Endometrial microvascular endothelial cells (primary cell): ENCODE data around the gene BEND7. TPM values are rescaled to one million over a fixed set of nuclear protein-coding genes. Genes with fewer than 3 reads are reported as not detected.

Experiments used
- in situ Hi-C: cut with HindIII; loops from 2 replicates; pipeline ENCODE4 v1.10.0; 2017; ENCODE audit warnings: low sequenced_read_pairs, low pct_unique_long_range_greater_than_20kb; ENCODE audit errors: inconsistent ontology term
- total RNA-seq: library from RNA; depleted of rRNA; stranded (reverse); fragments of >200 nt; gene quantifications from one replicate; pipeline ENCODE4 v1.2.3, GENCODE V29; 2015; ENCODE audit errors: inconsistent ontology term

The BEND7 gene
- total RNA-seq = 9.0 TPM

- in situ Hi-C loops = no loop called here
Observed at GRCh38 chr10:13528875-13529713, at the start of gene BEND7. Gene BEND7 (minus strand): TSS chr10:13529014. CDS start chr10:13528533, 481 bp downstream.

GRCh38 chr10:13573960-13574359 lies 45.1 kb upstream of the BEND7 start:
- in situ Hi-C loops = no loop called here

GRCh38 chr10:13571541-13571940 lies 42.7 kb upstream of the BEND7 start:
- in situ Hi-C loops = no loop called here

- in situ Hi-C loops = no loop called here
Observed at GRCh38 chr10:13567030-13567429, 38.2 kb upstream of the BEND7 start.

GRCh38 chr10:13564576-13564975 lies 35.8 kb upstream of the BEND7 start:
- in situ Hi-C loops = no loop called here

- in situ Hi-C loops = no loop called here
Observed at GRCh38 chr10:13563481-13564445, 34.9 kb upstream of the BEND7 start.

- in situ Hi-C loops = no loop called here
Observed at GRCh38 chr10:13560597-13560996, 31.8 kb upstream of the BEND7 start.

- in situ Hi-C loops = no loop called here
Observed at GRCh38 chr10:13559124-13559700, 30.4 kb upstream of the BEND7 start.

- in situ Hi-C loops = no loop called here
Observed at GRCh38 chr10:13555884-13556510, 27.2 kb upstream of the BEND7 start.

- in situ Hi-C loops = no loop called here
Observed at GRCh38 chr10:13550802-13551201, 22.0 kb upstream of the BEND7 start.

- in situ Hi-C loops = no loop called here
Observed at GRCh38 chr10:13542533-13542932, 13.7 kb upstream of the BEND7 start.

- in situ Hi-C loops = loop anchor here (10.0 kb wide), 1 partner anchor 113 kb away; no protein-coding TSS in a partner anchor
Observed at GRCh38 chr10:13537985-13538384, 9.2 kb upstream of the BEND7 start.

GRCh38 chr10:13536674-13537366 lies 8.0 kb upstream of the BEND7 start:
- in situ Hi-C loops = loop anchor here (10.0 kb wide), 1 partner anchor 112 kb away; no protein-coding TSS in a partner anchor

- in situ Hi-C loops = loop anchor here (10.0 kb wide), 1 partner anchor 111 kb away; no protein-coding TSS in a partner anchor
Observed at GRCh38 chr10:13535346-13535745, 6.5 kb upstream of the BEND7 start.

GRCh38 chr10:13529714-13529973 lies 830 bp upstream of the BEND7 start:
- in situ Hi-C loops = no loop called here

GRCh38 chr10:13528123-13528874 lies 515 bp downstream of the BEND7 start:
- in situ Hi-C loops = no loop called here

GRCh38 chr10:13527864-13528122 lies 1.0 kb downstream of the BEND7 start:
- in situ Hi-C loops = no loop called here
